ENCODE measurements around the gene GSTO2. TPM values are rescaled to one million over a fixed set of nuclear protein-coding genes. Genes with fewer than 3 reads are reported as not detected.

The GSTO2 gene
- total RNA-seq, 1 experiment from 2014 or later = 0.13 TPM

GRCh38 chr10:104277785-104278184, 8.8 kb downstream of the GSTO2 start:
- Histone ChIP-seq H3K9me3 (replicated peaks) (no peaks in the 10 kb centered on the region), H3K27me3 (replicated peaks) (peaks cover 18% of the 10 kb centered on the region), H3K36me3 (no peaks in the 10 kb centered on the region), H3K4me3 (no peak overlapping the region), H3K27ac (no peak overlapping the region), H3K4me1 (replicated peaks) (no peaks in the 10 kb centered on the region; the same call in 1 of the 2 replicates)
- no peak for DNase-seq (ENCODE audit: low read depth in 1 of 2, low spot score in 2 of 2)

GRCh38 chr10:104279550-104280259, 10.7 kb downstream of the GSTO2 start:
- no peak overlapping the region for H3K27ac ChIP-seq
- H3K36me3 ChIP-seq = no peaks in the 10 kb centered on the region
- peaks cover 20% of the 10 kb centered on the region for H3K27me3 ChIP-seq (replicated peaks)
- DNase-seq (ENCODE audit: low read depth in 1 of 2, low spot score in 2 of 2) = no peak
- H3K4me3 ChIP-seq = no peak overlapping the region
- no peaks in the 10 kb centered on the region; the same call in 1 of the 2 replicates for H3K4me1 ChIP-seq (replicated peaks)
- no peaks in the 10 kb centered on the region for H3K9me3 ChIP-seq (replicated peaks)

- Histone ChIP-seq H3K9me3 (replicated peaks) (no peaks in the 10 kb centered on the region), H3K27ac (no peak overlapping the region), H3K27me3 (replicated peaks) (peaks cover 15% of the 10 kb centered on the region), H3K36me3 (no peaks in the 10 kb centered on the region), H3K4me3 (no peak overlapping the region), H3K4me1 (replicated peaks) (no peaks in the 10 kb centered on the region)
- DNase-seq (ENCODE audit: low read depth in 1 of 2, low spot score in 2 of 2) = no peak
Observed at GRCh38 chr10:104281694-104282093, 12.7 kb downstream of the GSTO2 start.

GRCh38 chr10:104284846-104285245, 15.9 kb downstream of the GSTO2 start:
- Histone ChIP-seq H3K9me3 (replicated peaks) (no peaks in the 10 kb centered on the region), H3K4me3 (no peak overlapping the region), H3K27ac (no peak overlapping the region), H3K27me3 (replicated peaks) (peaks cover 20% of the 10 kb centered on the region), H3K4me1 (replicated peaks) (no peaks in the 10 kb centered on the region), H3K36me3 (no peaks in the 10 kb centered on the region)
- no peak for DNase-seq (ENCODE audit: low read depth in 1 of 2, low spot score in 2 of 2)

GRCh38 chr10:104286939-104287338, 18.0 kb downstream of the GSTO2 start:
- H3K36me3 ChIP-seq = no peaks in the 10 kb centered on the region
- no peak for DNase-seq (ENCODE audit: low read depth in 1 of 2, low spot score in 2 of 2)
- no peak overlapping the region for H3K4me3 ChIP-seq
- no peak overlapping the region for H3K27ac ChIP-seq
- peaks cover 24% of the 10 kb centered on the region for H3K27me3 ChIP-seq (replicated peaks)
- no peaks in the 10 kb centered on the region for H3K9me3 ChIP-seq (replicated peaks)
- H3K4me1 ChIP-seq (replicated peaks) = no peaks in the 10 kb centered on the region

- no peaks in the 10 kb centered on the region for H3K36me3 ChIP-seq
- H3K4me3 ChIP-seq = no peak overlapping the region
- H3K27ac ChIP-seq = no peak overlapping the region
- peaks cover 19% of the 10 kb centered on the region; the same call in 1 of the 2 replicates for H3K27me3 ChIP-seq (replicated peaks)
- 0 out of 2 replicates have a peak, but pooled peaks cover 5% of the 10 kb centered on the region for H3K4me1 ChIP-seq (replicated peaks)
- no peaks in the 10 kb centered on the region for H3K9me3 ChIP-seq (replicated peaks)
- no peak for DNase-seq (ENCODE audit: low read depth in 1 of 2, low spot score in 2 of 2)
Observed at GRCh38 chr10:104288355-104288754, 19.4 kb downstream of the GSTO2 start.

- no peak overlapping the region for H3K4me3 ChIP-seq
- H3K36me3 ChIP-seq = no peaks in the 10 kb centered on the region
- H3K9me3 ChIP-seq (replicated peaks) = no peaks in the 10 kb centered on the region
- peak; percentile 83 to 87 for DNase-seq (ENCODE audit: low read depth in 1 of 2, low spot score in 2 of 2)
- H3K27ac ChIP-seq = no peak overlapping the region
- H3K4me1 ChIP-seq (replicated peaks) = 0 out of 2 replicates have a peak, but pooled peaks cover 5% of the 10 kb centered on the region
- H3K27me3 ChIP-seq (replicated peaks) = peaks cover 19% of the 10 kb centered on the region; the same call in 1 of the 2 replicates
Observed at GRCh38 chr10:104291439-104291951, 22.5 kb downstream of the GSTO2 start.

- Histone ChIP-seq H3K36me3 (no peaks in the 10 kb centered on the region), H3K9me3 (replicated peaks) (no peaks in the 10 kb centered on the region), H3K4me1 (replicated peaks) (0 out of 2 replicates have a peak, but pooled peaks cover 5% of the 10 kb centered on the region), H3K27me3 (replicated peaks) (peaks cover 18% of the 10 kb centered on the region; the same call in 1 of the 2 replicates), H3K4me3 (no peak overlapping the region), H3K27ac (no peak overlapping the region)
- no peak for DNase-seq (ENCODE audit: low read depth in 1 of 2, low spot score in 2 of 2)
Observed at GRCh38 chr10:104293011-104293410, 24.0 kb downstream of the GSTO2 start.

- no peak for DNase-seq (ENCODE audit: low read depth in 1 of 2, low spot score in 2 of 2)
- Histone ChIP-seq H3K9me3 (replicated peaks) (no peaks in the 10 kb centered on the region), H3K27me3 (replicated peaks) (peaks cover 12% of the 10 kb centered on the region; the same call in 1 of the 2 replicates), H3K27ac (no peak overlapping the region), H3K4me3 (no peak overlapping the region), H3K4me1 (replicated peaks) (peaks cover 5% of the 10 kb centered on the region; the same call in 1 of the 2 replicates), H3K36me3 (no peaks in the 10 kb centered on the region)
Observed at GRCh38 chr10:104293781-104294321, 24.9 kb downstream of the GSTO2 start.

- Histone ChIP-seq H3K36me3 (no peaks in the 10 kb centered on the region), H3K27me3 (replicated peaks) (no peaks in the 10 kb centered on the region), H3K4me1 (replicated peaks) (peaks cover 31% of the 10 kb centered on the region), H3K9me3 (replicated peaks) (no peaks in the 10 kb centered on the region), H3K4me3 (no peak overlapping the region), H3K27ac (no peak overlapping the region)
- DNase-seq (ENCODE audit: low read depth in 1 of 2, low spot score in 2 of 2) = no peak
Observed at GRCh38 chr10:104296687-104297436, 27.9 kb downstream of the GSTO2 start.

- no peaks in the 10 kb centered on the region for H3K9me3 ChIP-seq (replicated peaks)
- no peak overlapping the region for H3K27ac ChIP-seq
- no peak for DNase-seq (ENCODE audit: low read depth in 1 of 2, low spot score in 2 of 2)
- H3K4me1 ChIP-seq (replicated peaks) = peaks cover 28% of the 10 kb centered on the region
- H3K27me3 ChIP-seq (replicated peaks) = no peaks in the 10 kb centered on the region
- H3K4me3 ChIP-seq = no peak overlapping the region
- no peaks in the 10 kb centered on the region for H3K36me3 ChIP-seq
Observed at GRCh38 chr10:104297697-104298660, 29.0 kb downstream of the GSTO2 start.

GRCh38 chr10:104299031-104299904, 30.3 kb downstream of the GSTO2 start:
- Histone ChIP-seq H3K9me3 (replicated peaks) (no peaks in the 10 kb centered on the region), H3K4me1 (replicated peaks) (peaks cover 26% of the 10 kb centered on the region), H3K36me3 (no peaks in the 10 kb centered on the region), H3K4me3 (no peak overlapping the region), H3K27me3 (replicated peaks) (no peaks in the 10 kb centered on the region), H3K27ac (peak overlapping the region; percentile 41)
- no peak for DNase-seq (ENCODE audit: low read depth in 1 of 2, low spot score in 2 of 2)

All from SJSA1 (cell line).